NCI-H1436 (cell line): Measurements from ENCODE around the gene GPC1.

Experiments used
- DNase-seq: peaks from one replicate; lab custom pipeline; 2025; lab: John Stamatoyannopoulos, UW

GPC1 gene

DNA sequence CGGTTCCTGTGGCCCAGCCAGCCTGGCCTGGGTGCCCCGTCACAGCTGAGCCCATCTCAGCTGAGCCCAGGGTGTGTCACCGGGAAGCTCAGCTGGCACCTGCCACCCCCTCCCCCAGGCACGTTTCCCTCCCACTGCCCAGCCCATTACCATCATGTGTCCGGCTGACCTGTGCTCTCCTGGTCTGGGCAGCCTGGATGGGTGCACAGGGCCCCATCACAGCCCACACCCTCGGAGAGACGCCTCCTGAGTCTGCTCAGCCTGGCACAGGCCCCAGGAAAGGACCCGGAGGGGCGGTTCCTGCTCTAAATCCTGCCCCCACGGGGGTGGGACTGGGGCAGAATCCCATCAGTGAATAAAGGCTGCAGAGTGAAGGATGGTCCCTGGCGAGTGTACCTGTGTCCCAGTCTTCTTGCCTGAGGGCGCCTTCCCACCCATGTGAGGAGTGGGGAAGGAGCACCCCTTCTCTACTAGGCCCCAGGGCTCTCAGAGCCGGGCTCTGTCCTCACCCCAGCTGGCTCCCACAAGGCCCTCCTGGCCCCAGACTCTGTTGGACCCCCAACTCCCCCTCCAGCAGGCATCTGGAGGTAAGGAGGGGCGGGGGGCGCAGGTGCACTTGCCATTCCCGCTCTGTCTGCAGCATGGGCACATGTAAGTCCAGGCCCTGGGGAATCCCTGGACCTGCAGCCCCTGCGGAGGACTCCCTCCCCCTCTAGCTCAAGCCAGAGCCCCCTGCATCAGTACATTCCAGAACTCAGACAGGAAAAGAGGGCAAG lies 21.2 kb downstream of the GPC1 start:
- DNase-seq = no peak

DNA sequence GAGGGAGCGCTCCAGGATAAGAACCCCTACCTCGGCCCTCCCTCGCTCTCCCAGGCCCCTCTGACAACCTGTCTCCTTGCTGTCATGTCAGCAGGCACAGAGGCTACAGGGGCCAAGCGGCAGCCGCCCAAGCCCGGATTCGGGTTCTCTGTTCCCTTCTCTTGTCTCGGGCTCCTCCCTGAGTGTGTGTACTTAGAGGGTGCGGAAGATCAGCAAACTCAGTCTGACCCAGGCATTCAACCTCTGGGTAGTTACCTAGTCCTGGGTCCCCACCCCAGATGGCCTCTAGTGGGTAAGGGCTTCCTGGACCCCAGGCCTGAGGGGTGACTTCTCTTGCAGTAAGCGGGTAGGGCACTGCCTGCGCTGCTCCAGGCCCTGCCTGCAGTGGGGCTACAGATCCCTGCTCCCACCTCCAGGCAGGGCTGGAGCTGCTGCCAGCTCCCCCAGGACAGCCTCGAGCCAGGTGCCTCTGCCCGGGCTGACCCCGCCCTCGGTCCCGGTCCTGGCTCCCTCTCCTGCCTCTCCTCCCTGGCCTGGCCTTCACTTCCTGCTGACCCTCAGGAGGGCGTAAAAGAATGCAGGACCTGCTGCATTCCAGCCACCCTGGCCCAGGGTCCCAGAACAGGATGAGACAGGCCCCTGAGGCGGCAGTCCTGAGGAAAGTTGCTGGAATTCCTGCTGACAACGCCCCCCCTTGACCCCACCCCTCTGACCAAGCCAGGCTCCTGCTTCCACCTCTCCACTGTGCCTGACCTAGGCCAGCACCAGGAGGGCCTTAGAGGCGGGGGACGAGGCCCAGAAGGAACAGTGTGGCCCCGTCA lies 22.0 kb downstream of the GPC1 start:
- no peak for DNase-seq

DNA sequence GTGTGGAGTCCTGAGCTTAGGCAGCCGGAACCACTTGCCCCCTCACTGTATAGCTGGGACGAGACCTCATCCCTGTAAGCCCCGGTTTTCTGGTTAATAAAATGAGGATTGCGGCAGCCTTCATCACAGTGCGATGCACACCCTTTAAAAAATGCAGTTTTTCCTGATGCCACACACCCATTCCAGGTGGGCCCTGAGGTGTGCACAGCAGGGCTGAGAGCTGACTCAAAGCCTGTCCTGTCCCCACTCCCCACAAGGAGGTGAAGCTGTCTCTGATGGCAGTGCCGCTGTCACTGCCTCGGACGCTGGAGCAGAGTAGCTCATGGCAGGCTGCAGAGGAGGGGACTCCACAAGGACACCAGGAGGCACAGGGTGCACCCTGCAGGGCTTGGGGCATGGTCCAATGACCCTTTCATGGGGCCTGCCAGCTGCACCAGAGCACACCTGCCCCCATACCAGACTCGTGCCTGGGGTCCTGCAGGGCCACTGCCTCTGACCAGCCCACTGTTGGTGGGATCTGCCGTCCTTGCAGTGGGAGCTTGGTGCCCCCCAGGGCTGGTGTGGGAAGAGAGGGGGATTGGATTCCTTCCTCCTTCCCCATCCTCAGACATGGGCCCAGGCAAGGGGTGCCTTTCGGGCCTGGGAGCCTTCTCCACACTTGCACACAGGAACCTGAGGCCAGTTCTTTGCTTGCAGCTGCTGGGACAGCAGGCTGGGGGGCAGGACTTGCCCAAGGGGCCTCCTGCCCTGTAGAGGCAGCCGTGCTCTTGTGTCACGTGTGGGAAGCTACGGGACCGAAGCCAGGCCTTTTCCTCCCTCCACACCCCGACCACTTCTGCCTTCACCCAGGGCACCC lies 22.8 kb downstream of the GPC1 start:
- DNase-seq = no peak

DNA sequence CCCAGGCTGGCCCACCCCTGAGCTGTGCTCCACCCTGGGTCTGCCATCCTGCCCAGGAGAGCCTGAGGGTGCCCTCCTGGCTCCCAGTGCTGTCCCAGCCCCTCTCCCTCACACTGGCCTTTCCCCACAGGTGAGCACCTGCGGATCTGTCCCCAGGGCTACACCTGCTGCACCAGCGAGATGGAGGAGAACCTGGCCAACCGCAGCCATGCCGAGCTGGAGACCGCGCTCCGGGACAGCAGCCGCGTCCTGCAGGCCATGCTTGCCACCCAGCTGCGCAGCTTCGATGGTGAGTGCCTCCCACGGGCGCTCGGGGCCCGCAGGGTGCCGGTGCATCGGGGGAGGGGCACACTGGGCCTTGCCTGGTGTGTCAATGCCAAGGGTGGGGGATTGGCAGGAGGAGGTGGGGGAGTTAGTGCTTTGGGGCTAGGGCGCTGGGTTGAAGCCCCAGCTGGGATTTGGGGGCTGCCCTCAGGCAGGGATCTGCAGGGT lies 23.5 kb downstream of the GPC1 start:
- no peak for DNase-seq

DNA sequence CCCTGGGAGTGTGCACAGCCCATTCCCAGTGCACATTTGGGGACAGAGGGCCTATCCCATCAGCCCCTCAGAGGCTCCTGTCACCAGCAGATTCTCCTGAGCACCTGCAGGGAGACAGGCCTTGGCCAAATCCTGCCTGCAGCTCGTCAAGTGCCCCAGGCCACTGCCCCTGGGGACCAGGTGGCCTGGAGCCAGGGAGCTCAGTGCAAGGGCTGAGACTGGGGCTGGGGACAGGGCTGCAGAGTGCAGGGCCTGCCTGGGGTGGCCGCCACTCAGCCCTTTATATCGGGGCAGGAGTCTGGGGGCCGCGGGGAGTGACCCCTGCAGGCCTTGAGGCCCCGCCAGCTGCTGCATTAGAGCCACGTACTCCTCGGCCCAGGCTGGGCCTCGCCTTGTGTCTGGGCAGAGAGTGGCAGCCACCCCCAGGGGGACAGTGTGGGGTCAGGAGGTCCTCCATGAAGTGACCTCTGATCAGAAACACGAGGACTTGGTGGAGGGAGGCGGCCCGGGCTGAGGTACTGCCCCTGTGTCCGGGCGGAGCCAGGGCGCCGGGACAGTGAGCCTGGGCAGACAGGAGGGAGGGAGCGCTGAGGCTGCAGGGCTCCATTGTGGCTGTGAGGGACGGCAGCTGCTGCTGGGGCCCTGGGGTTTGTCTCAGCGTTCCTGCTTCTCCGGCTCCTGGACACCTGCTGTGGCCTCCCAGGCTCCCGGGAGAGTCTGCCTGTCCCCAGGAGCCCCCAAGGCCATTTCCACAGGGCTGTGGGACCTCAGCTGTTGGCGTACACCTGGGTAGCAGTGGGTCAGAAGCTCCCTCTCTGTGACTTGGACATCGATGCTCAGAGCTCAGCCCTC lies 24.2 kb downstream of the GPC1 start:
- no peak for DNase-seq

DNA sequence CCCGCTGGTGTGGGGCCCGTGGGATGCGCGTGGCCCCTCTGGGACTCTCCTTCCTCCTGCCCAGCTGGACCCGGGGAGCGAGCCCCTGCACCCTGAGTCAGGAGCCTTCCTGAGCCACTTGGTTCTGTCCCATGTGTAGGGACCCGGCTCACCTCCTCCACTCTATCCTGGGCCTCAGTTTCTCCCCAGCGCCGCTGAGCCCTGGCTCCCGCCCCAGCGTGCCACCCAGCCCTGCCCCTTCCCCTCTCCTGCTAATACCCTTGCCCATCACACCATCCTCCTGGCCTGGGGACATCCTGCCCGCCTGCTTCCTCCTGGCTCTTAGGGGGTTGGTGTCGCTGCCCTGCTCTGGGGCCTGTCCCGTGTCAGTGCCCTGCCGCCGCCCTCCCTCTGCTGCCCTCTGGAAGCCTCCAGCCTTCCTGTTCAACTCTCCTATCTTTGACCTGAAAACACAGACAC lies 24.8 kb downstream of the GPC1 start:
- no peak for DNase-seq

DNA sequence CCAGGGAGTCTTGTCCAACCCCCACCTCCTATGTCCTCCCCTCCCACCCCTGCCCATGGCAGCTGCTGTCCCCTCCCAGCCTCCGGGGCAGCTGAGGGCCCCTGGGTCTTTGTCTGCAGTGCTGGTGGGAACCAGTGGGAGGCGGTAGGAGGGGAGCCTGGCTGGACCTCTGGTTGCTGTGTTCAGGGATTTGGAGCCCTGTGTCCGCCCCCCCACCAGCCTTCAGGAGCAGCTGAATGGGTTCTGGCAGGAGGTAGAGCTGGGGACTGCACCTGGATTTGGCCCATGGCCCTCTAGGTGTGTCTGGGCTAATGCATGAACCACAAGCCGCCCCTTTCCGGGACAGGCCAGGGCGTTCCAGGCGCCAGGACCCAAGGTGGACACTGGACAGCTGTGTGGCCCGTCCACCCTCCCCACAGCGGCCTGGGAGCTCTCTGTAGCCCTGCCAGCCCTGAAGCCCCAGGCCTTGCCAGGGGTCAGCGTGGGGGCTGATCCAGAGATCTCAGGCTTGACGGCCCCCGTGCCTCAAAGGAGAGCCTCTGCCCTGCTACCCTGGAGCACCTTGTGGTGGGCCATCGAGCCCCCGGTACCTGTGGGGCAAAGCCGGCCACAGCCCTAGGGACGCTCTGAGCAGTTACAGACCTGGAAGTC lies 25.4 kb downstream of the GPC1 start:
- DNase-seq = no peak

DNA sequence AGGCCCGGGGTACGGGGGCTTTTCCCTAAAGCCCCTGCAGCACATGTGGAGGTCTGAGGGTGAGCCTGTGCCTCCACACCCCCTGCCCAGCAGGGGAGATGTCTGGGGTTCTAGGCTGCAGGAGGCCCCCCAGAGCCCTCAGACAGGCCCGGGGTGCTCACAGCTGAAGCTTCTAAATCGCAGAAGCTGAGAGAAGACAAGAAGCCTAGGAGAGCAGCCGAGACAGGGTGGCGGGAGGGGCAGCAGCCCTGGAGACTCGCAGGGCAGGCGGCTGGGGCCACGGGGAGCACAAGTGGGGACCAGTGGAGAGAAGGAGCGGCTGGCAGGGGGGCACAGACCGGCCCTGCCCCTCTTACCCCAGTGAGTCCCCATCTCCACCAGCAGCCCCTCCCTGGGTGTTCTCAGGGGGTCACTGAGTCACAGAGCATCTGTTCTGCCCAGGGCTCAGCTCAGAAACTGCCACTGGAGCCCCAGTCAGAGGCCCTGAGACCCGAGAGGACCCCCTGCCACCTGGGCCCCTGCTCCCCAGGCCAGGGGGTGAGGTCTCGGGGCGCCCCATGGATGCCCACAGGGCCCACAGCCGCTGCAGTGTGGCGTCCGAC lies 26.1 kb downstream of the GPC1 start:
- no peak for DNase-seq

DNA sequence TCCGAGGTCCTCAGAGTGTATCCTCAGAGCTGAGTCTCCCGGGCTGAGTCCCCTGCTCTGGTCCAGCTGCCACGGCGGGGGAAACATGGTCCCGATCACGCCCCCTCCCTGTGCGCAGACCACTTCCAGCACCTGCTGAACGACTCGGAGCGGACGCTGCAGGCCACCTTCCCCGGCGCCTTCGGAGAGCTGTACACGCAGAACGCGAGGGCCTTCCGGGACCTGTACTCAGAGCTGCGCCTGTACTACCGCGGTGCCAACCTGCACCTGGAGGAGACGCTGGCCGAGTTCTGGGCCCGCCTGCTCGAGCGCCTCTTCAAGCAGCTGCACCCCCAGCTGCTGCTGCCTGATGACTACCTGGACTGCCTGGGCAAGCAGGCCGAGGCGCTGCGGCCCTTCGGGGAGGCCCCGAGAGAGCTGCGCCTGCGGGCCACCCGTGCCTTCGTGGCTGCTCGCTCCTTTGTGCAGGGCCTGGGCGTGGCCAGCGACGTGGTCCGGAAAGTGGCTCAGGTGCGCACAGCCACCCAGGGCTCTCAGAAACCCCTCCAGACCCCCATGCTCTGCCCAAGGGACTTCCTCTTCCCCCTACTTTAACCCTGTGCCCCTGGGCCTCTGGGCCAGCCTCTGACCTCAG lies 26.7 kb downstream of the GPC1 start:
- DNase-seq = no peak

DNA sequence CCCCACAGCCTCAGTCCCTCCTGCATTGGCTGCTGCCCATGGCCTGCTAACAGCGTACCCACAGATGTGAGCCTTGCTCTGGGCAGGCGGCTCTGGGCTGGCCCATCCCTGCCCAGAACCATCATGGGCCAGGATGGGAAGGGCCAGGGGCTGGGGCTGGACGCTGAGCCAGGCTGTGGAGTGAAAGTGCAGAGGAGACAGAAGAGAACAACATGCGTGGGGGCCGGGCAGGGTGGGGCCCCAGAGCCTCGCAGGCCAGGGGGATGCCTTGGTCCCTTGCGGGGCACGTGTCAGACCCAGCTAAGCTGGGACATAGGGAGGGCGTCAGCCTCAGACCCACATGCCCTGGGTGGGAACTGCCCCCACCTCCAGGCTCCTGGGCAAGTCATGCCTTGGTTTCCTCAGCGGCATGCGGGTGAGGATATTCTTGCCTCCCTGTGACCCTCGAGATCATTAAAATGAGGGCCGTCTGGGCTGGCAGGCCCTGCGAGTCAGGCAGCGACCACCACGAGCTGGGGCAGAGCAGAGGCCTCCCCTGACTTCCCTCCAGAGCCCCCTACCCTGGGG lies 27.3 kb downstream of the GPC1 start:
- no peak for DNase-seq

DNA sequence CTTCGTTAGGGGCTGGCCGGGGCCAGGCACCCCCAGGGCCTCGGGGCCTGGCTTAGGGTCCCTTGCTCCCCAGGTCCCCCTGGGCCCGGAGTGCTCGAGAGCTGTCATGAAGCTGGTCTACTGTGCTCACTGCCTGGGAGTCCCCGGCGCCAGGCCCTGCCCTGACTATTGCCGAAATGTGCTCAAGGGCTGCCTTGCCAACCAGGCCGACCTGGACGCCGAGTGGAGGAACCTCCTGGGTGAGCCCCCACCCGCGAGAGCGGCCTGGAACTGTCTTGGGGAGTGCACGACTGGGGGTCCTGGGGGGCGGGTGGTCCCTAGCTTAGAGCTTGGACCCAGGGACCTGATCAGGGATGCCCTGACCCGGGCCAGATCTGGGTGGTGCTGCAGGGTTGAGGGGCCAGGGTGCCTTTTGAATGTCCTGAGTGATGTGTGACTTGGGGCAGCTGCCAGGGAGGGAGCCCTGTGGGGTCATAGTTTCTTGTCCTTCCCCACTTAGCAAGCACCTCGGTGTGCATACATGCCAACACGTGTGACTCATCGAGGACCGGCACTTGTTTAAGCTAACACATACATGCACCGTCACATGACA lies 27.9 kb downstream of the GPC1 start:
- no peak for DNase-seq

DNA sequence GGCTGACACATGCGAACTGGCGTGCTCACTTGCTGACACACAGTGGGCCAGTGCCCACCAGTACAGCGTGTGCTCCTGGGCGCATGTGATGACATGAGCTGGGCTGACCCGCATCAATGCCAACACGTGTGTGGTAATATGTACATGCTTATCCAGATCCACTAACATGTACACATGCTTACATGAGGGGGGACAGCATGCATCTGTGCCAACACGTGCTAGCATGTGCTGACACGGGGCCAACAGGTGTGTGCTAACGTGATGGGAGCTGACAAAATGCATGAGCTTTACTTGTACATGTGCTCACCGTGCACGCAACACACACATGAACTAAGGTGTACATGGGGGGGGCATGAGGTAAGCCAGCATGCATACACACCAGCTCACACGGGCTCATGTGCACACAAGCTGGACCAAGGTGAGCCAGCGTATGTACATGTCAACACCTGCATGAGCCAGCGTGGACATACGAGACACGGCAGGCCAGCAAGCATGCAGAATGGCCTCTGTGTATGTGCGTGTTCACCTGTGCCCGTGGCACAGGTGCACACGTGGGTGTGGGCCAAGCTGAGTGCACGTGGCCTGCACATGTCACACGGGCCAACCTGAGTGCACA lies 28.5 kb downstream of the GPC1 start:
- DNase-seq = no peak

DNA sequence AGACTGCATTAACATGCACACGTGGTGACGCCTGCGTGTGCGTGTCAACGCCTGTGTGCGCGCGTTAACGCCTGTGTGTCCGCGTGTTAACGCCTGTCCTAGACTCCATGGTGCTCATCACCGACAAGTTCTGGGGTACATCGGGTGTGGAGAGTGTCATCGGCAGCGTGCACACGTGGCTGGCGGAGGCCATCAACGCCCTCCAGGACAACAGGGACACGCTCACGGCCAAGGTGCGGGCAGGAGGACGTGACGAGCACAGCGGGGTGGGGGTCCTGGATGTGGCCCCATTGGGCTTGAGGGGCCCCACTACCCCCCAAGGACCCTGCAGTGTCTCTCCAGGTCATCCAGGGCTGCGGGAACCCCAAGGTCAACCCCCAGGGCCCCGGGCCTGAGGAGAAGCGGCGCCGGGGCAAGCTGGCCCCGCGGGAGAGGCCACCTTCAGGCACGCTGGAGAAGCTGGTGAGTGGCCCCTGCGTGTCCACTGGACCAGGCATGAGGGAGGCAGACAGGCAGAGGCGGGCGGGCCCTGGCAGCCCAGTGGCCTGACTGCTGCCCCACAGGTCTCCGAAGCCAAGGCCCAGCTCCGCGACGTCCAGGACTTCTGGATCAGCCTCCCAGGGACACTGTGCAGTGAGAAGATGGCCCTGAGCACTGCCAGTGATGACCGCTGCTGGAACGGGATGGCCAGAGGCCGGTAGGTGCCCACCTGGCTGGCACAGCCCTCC lies 29.2 kb downstream of the GPC1 start:
- DNase-seq = no peak

DNA sequence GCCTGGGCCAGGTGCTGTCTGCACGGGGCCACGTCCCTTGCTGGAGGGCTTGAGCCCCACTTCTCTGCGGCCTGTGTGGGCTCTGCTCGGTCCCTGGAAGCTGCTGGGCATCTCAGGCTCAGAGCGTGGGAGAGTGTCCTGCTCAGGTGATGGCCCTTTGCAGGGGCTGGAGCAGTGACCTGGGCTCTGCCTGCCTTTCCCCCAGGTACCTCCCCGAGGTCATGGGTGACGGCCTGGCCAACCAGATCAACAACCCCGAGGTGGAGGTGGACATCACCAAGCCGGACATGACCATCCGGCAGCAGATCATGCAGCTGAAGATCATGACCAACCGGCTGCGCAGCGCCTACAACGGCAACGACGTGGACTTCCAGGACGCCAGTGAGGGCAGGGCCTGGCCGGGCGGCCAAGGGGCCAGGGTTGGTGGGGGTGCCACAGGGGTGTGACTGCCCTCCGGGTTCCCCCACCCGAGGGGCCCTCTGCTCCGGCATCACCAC lies 29.9 kb downstream of the GPC1 start:
- DNase-seq = no peak

DNA sequence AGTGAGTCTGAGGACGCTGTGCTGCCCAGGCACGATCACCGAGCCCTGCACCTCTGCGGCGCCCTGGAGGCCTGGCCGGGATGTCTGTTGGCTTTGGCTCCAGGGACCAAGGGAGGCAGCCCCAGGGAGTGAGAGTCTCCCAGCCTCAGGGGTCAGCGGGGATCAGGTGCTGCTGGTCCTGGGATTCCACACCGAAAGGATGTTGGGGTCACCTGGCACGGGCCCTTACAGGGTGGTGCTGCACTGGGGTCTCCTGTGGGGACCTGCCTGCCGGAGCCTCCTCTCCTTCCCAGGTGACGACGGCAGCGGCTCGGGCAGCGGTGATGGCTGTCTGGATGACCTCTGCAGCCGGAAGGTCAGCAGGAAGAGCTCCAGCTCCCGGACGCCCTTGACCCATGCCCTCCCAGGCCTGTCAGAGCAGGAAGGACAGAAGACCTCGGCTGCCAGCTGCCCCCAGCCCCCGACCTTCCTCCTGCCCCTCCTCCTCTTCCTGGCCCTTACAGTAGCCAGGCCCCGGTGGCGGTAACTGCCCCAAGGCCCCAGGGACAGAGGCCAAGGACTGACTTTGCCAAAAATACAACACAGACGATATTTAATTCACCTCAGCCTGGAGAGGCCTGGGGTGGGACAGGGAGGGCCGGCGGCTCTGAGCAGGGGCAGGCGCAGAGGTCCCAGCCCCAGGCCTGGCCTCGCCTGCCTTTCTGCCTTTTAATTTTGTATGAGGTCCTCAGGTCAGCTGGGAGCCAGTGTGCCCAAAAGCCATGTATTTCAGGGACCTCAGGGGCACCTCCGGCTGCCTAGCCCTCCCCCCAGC lies 30.5 kb downstream of the GPC1 start:
- no peak for DNase-seq

DNA sequence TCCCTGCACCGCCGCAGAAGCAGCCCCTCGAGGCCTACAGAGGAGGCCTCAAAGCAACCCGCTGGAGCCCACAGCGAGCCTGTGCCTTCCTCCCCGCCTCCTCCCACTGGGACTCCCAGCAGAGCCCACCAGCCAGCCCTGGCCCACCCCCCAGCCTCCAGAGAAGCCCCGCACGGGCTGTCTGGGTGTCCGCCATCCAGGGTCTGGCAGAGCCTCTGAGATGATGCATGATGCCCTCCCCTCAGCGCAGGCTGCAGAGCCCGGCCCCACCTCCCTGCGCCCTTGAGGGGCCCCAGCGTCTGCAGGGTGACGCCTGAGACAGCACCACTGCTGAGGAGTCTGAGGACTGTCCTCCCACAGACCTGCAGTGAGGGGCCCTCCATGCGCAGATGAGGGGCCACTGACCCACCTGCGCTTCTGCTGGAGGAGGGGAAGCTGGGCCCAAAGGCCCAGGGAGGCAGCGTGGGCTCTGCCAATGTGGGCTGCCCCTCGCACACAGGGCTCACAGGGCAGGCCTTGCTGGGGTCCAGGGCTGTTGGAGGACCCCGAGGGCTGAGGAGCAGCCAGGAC lies 31.2 kb downstream of the GPC1 start:
- DNase-seq = no peak
